ENCODE measurements around the gene TRIO.

The TRIO gene

GRCh38 chr5:14209222-14209822 is 66.2 kb downstream of the TRIO start:
- no peak for DNase-seq (ENCODE audit: low spot score)

GRCh38 chr5:14209836-14210235 is 66.7 kb downstream of the TRIO start:
- no peak for DNase-seq (ENCODE audit: low spot score)

DNA sequence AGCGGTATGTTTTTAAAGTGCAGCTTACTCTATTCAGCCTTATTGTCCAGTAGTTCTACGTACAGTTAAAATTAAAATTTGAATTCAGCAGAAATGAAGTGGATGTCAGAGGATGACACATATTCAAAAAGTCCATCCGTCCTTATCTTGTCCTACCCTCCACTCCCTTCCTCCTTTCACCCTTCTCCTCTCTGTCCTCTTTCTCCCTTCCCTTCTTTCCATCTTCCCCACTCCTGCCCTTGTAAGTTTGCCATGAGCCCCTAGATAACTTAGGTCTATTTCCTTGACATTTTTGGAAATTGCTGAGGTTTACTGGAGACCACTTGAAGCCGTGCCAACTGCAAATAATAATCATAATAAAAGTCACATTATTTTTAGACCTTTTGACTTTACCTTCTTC is 67.6 kb downstream of the TRIO start:
- no peak for DNase-seq (ENCODE audit: low spot score)

GRCh38 chr5:14211818-14212803 is 69.0 kb downstream of the TRIO start:
- peak; percentile 78 for DNase-seq (ENCODE audit: low spot score)

DNA sequence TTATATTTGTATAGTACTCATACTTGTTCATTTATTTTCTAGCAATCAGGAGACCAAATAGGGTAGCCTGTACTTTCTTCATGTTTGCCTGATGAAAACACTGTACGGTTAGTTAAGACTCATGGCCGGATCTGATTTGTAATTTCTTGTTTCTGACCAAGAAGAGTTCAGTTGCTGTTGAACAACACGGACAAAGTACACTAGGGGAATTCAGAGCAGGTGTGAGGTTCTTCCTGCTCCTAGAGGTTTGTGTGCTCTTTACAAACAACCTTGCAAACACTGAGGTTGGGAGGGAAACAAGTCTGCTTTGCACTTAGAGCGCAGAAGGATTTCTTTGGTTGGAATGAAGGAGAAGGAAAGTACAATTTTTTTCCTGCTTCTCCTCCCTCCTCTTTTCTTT is 69.7 kb downstream of the TRIO start:
- DNase-seq (ENCODE audit: low spot score), result no peak

DNA sequence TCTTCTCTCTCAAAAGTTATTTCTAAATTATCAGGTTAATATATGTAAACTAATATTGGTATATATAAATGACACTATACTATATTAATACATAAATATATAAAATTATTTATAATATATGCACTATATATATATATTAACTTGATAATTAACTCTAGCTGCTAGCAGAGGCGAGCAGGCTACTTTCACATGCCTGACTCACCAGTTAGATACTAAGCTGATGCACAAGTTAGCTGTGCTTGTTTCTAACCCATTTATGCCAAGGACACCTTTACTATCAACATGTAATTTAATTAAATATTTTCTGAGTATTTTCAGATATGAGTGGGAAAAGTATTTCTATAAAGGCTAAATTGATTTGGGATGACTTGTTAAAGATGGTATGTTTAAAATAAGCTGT is 70.1 kb downstream of the TRIO start:
- no peak for DNase-seq (ENCODE audit: low spot score)

GRCh38 chr5:14213813-14214585 is 70.9 kb downstream of the TRIO start:
- DNase-seq (ENCODE audit: low spot score), result no peak

DNA sequence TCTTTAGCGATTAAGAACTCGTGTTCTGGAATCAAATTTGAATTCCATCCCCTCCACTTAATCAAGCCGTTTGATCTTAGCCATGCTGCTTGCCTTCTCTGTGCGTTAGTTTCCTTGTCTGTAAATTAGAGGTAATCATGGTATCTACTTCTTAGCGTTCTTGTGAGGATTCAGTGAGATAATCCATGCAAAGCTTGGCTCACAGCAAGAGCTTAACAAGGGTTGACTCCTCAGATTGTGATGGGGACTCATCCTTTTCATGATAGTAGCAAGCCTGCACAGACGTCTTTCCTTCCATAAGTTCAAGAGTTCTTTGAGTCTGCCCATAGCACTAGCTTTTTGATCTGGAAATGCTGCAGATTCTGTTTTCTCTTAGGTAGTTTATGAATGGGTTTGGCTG is 72.8 kb downstream of the TRIO start:
- DNase-seq (ENCODE audit: low spot score), result no peak

- no peak for DNase-seq (ENCODE audit: low spot score)
These were observed 73.2 kb downstream of the TRIO start for GRCh38 chr5:14216372-14216771.

- DNase-seq (ENCODE audit: low spot score), result no peak
These were observed 73.8 kb downstream of the TRIO start for GRCh38 chr5:14216902-14217301.

DNA sequence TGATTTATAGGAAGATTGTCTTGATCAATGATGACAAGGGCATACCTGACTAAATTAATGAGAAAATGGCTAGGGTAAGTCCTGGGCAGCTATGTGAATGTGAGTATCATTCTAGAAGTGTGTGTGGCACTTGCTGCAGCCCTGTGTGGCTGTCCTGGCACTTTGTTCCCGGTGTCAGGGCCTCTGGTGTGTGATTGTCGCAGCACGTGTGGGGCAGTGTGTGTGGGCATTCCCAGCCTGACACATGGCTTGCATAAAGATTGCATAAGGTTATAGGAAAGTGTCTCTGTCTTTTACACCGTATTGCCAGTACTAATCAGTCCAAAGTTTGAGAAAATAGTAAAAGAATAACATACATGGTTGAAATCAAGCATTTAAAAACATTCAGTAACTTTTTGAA is 74.4 kb downstream of the TRIO start:
- DNase-seq (ENCODE audit: low spot score), result no peak

DNA sequence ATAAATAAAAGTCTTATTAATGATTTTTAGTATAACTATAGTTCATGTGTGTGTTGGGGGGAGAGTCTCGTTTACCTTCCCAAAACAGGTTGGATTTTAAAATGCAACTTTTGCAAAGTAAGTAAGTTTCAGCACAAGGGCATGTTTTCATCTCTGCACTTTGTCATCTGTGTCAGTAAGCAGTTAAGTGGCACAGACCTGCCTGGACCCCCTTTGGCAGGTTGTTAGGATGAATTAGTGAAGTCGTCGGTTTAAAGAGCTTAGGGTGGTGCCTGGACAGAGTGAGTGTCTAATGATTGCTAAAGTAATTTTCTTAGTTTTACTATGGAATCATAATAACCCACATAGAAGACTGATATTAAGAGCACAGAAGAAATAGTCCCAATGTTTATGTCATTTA is 74.9 kb downstream of the TRIO start:
- no peak for DNase-seq (ENCODE audit: low spot score)

DNA sequence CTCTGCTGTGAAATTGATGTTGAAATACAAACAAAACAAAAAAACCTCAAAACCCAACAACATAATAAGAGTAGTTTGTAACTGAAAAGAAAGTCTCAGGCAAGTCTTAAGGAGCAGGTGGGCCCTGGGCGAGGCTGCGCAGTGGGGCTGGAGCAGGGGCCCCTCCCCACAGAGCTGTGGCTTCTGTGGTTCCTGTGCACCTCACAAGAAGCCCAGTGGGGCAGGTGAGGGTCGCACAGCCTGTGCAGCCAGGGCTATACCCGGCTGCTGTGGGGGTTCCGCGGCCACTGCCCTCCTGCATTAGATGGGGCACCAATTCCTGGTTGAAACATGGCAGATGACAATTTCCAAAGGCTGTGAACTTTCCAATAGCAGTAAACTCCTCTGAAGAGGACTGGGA is 75.3 kb downstream of the TRIO start:
- DNase-seq (ENCODE audit: low spot score), result no peak

- DNase-seq (ENCODE audit: low spot score), result no peak
These were observed 75.9 kb downstream of the TRIO start for GRCh38 chr5:14218897-14219573.

DNA sequence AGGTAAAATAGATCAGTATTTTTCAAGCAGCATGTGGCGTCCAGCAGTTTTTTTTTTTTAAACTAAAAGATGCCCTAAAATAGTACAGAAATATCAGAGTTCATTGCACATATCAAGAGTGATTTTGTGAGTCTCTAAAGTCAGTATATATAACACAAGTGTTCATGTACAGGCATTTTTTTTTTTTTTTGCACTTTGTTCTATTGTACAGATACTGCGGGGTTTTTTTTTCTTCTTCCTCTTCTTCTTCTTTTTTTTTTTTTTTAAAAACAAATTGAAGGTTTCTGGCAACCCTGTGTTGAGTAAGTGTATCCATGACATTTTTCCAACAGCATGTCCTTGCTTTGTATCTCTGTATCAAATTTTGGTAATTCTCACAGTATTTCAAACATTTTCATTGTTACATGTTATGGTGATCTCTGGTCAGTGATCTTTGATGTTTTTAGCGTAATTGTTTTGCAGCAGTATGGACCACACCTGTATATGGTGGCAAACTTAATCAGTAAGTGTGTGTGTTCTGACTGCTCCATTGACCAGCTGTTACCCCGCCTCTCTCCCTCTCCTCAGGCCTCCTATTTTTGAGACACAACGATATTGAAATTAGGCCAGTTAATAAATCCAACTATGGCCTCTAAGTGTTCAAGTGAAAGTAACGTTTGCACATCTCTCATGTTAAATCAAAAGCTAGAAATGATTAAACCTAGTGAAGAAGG is 76.8 kb downstream of the TRIO start:
- DNase-seq (ENCODE audit: low spot score), result no peak

- DNase-seq (ENCODE audit: low spot score), result no peak
These were observed 77.5 kb downstream of the TRIO start for GRCh38 chr5:14220642-14221041.

GRCh38 chr5:14221732-14222131 is 78.6 kb downstream of the TRIO start:
- DNase-seq (ENCODE audit: low spot score), result no peak

GRCh38 chr5:14222206-14222605 is 79.1 kb downstream of the TRIO start:
- no peak for DNase-seq (ENCODE audit: low spot score)

- DNase-seq (ENCODE audit: low spot score), result no peak
These were observed 80.2 kb downstream of the TRIO start for GRCh38 chr5:14223372-14223771.

GRCh38 chr5:14225173-14225834 is 82.2 kb downstream of the TRIO start:
- no peak for DNase-seq (ENCODE audit: low spot score)

GRCh38 chr5:14226149-14226548 is 83.0 kb downstream of the TRIO start:
- DNase-seq (ENCODE audit: low spot score), result no peak
